GM21723 (cell line): ENCODE measurements around the gene ALKBH8.
"Not testable (repeated sequence)": the region's sequence is repeated elsewhere in the genome, so short reads cannot be mapped to it uniquely, and the experiment has no call there.

Experiments
- ATAC-seq: cut with Tn5 transposase; IDR thresholded peaks from one replicate; pipeline ENCODE4 v1.9.1; 2021; ENCODE audit warnings: mild to moderate bottlenecking, moderate library complexity; ENCODE audit not compliant: unreplicated experiment

ALKBH8 gene

GRCh38 chr11:107565219-107565937 lies at the start of gene ALKBH8:
TSS of gene ALKBH8 (minus strand) at chr11:107565735. CDS start at chr11:107560893, 4,842 bp downstream.
- ATAC-seq = peak; percentile 81

- ATAC-seq = no peak
These were observed 46.9 kb upstream of the ALKBH8 start for GRCh38 chr11:107612445-107612844.

DNA sequence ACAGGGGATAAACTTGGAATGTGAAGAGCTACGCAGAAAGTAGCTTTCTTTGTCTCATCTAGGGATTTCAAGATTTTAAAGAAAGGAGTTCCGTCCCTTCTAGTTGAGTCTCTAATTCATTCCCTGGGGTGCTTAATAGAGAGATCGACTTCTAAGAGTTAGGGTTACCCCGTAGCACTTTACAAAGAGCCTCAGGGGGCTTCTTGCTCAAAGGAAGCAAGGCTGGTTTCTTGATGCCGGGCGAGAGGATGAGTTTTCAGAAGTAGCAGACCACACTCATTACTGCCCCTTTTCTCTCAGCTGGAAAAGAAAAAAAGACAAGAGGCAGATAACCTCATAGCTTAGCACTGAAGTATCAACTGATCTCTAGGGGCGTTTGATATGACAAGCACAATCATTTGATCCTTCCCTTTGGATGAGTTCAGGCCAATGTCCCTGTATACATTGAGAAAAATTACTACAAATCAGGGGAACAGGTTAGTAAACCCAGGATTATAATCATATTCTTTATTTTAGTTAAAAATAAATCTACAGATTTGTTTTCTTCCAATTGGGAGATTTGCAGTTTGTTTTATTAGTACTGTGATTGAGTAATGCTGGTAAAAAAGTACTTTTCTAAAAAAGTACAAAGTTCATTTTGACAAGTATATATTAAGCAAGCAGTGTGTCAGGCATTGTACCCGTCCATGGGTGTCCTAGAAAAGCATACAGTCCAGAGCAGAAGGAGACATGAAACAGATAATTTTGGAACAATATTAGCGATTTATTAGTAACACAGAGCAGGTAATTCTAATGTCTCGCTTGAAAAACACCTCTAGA lies 44.1 kb upstream of the ALKBH8 start:
- ATAC-seq = no peak

- no peak for ATAC-seq
These were observed 43.3 kb upstream of the ALKBH8 start for GRCh38 chr11:107608809-107609208.

GRCh38 chr11:107606141-107606540 lies 40.6 kb upstream of the ALKBH8 start:
- ATAC-seq = no peak

DNA sequence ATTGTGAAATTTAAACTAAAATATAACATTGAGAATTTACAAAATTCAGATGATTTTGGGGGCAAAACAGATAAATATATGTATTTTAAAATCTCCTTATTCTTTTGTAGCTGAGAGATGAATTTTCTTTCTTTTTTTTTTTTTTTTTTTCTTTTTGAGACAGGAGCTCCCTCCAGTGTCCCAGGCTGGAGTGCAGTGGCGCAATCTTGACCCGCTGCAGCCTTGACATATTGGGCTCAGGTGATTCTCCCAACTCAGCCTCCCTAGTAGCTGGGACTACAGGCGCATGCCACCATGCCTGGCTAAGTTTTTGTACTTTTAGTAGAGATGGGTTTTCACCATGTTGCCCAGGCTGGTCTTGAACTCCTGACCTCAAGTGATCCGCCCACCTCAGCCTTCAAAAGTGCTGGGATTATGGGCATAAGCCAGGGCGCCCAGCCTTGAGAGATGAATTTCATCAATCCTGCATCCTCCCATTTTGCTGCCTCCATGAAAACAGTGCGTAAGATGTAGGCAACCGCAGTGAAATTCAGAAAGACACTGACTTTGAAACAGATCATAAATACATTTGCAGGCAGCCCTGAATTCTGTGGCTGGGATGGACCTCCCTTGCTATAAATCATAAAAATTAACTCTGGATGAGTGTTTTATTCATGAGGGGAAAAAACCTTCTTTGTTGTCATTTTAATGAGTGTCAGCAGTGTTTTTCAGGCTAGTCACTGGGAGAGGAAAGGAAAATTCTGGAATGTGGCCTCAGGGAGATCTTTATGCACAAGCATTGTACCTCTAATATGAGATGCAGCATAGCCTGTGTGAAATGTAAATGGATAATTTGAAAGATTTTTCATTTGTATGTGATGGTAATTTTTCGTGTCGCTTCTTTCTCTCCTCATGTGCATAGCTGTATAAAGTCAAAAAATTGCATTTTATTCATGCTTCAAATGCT lies 39.8 kb upstream of the ALKBH8 start:
- no peak for ATAC-seq

DNA sequence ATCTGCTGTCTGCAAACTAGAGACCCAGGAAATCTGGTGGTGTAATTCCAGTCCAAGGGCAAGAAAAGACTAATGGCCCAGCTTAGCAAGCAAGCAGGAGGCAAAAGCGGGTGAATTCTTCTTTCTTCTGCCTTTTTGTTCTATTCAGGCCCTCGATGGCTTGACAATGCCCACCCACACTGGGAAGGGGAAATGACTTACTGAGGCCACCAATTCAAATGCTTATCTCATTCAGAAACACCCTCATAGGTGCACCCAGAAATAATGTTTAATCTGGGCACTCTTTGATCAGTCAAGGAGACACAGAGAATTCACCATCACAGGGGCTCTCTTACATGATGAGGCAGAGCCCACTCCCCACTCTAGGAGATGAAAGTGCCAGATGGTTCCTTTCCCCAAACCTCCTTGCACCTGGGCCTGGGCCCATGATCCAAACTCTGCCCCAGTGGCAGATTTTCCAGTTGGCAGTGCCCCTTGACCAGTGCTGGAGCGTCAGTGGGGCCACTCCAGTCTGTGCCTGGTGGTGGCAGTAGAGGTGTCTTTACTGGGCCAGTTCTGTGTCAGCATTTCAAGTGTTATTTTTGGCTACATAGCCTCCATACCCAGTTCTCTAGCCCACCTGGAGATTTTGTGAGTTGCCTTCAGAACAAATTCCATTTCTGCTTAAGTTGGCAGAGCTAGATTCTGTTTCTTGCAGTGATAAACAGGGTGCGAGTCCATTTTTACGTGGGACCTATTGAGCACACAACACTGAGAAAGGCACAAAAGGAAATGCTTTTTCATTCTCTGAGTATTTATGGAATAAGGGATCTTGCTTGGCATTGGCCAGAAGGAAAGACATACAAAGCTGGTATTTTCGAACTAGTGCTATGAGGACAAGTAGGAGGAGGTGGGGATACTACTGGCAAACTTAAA lies 32.9 kb upstream of the ALKBH8 start:
- peak; percentile 77 for ATAC-seq

DNA sequence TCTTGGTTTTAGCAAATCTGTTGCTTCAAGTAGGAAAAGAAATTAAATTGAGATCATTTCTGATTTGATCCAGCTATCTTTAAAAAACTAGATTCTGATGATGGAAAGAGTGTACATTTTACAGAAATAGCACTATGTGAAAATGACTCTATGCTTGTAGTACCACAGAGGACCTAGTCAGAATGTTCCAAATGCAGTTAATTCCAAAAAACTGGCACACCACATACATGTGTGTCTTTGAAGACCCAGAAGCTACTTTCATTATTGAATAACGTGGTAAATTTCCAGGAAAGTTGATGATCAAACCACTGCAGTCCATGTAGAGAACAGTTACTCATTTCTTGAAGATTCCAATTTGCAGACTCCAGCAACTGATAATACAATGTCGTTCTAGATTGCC lies 29.2 kb upstream of the ALKBH8 start:
- no peak for ATAC-seq

DNA sequence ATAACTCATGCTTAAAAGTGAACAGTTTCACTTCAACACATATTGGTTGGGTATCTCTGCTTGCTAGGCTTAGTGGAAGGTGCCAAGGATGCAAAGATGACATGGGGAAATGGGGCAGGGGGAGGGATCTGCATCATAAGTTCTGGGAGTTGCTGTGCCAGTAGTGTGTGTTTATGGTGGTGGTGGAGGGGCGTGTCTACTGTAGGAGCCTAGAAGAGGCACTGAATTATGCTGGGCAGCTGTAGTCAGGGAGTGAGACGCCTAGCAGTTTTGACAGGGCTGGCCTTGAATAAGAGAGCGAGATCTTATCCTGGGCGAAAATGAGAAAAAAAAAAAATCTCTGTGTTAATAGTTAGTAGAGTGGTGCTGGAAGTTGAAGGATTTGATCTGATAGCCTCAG lies 28.4 kb upstream of the ALKBH8 start:
- ATAC-seq = no peak

DNA sequence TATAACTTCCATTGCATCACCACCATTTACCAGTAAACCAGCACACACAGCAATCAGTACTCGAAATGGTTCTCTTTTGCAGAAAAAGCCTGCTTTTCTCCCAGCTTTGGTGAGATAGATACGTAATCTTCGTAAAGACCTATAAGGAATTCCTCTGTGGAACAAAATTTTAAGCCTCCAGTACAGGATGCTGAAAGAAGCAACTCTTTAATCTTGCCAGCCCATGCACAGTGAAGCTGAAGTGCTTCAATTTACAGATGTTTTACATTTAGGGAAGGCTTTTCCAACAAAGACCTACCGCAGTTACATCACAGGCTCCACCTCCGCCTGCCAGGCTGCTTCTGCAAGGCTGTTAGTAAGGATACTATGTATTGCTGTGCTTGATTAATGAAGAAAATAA lies 27.3 kb upstream of the ALKBH8 start:
- ATAC-seq = no peak

GRCh38 chr11:107592231-107592590 lies 26.7 kb upstream of the ALKBH8 start:
- no peak for ATAC-seq

GRCh38 chr11:107591378-107592230 lies 26.1 kb upstream of the ALKBH8 start:
- peak; percentile 37 for ATAC-seq

DNA sequence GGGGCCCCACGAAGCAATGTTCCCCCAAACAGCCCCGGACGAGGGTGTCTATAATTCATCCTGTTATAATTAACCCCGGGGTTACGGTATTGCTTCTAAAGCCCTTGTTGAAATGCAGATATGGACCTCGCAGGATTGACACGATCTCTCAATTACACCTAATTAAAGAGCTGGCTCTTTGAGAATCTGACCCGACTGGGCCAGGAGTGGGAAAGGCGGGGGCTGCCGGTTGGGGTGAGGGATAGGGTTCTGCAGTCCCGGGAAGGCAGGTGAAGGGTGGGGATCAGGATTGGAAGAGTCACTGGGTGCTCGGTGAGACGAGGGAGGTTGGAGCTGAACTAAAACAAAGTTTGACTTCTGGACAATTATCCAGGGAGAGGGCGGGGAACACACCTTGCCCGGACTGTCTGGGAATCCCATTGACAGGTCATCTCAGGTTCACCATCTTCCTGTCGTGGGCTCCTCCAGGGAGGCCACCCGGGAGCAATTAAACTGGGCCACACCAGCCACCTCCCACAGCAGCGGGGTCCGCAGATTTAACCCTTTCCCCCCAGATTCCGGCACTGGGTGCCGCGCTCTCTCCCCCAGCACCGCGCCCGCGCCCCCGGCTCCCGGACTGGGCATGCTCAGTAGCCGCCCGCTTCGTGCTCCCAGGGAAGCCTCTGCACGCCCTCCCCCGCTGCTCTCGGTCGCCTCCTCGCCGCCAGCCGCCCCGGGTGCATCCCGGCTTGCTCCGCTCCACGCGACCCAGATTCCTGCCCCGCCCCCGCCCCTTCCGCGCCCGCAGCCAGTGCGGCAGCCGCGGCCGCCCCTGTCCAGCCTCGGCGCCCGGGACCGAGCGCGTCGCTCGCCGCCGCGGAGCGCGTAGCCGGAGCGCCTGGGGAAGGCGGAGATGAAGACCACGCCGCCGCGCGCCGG lies 25.2 kb upstream of the ALKBH8 start, which contains the start of gene ELMOD1:
Gene ELMOD1 (plus strand): TSS at position 688 of the 918 bp plus-strand sequence. CDS start 27,043 bp downstream, outside the sequence.
- peak; percentile 66 for ATAC-seq

DNA sequence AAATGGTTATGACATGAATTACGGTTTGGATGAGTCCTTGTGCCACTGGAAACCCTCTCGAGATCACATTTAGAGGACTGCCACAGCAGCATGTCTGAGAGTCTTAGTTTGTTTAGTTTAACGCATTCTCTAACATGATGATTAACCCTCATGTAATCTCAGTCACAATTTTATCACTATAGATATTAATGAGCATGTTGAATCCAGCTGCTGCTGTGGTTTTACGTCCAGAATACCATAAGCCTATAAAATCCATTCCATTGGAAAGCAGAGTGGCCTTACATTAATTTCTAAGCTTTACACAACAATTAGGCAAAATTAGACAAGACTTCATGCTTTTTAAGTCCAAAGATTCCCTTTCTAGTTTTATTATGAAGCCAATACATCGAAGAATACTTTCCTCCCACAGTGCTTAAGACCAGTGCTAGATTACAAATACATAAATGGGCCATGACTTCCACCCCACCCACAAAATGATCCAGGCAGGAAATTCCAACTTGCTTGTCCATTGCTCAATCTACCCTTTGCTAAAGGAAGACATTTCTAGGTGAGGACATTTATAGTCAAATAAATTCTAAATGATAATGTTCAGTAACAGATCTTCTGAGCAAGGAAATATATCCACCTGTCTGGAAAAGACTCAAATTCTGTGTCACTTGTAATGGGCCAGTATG lies 21.9 kb upstream of the ALKBH8 start:
- no peak for ATAC-seq

GRCh38 chr11:107583629-107584195 lies 18.2 kb upstream of the ALKBH8 start:
- no peak for ATAC-seq

DNA sequence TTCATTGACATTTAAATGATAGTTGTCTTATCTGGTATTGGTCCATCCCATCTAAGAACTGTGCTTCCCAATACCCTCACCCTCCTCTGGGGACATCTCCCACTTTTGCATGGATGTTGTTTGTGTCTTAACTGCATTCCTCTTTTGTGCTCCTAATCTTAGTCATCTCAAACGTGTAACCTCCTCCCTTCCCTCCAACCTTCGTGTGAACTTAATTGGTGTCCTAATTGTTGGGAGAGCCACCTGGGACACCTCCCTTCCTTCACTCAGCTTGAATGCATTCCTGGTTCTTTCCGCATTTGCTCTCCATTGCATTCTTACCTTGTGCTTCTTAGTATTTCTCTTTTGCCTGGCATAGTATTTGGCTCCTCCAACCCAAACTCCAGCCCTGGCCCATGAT lies 15.6 kb upstream of the ALKBH8 start:
- ATAC-seq = no peak

DNA sequence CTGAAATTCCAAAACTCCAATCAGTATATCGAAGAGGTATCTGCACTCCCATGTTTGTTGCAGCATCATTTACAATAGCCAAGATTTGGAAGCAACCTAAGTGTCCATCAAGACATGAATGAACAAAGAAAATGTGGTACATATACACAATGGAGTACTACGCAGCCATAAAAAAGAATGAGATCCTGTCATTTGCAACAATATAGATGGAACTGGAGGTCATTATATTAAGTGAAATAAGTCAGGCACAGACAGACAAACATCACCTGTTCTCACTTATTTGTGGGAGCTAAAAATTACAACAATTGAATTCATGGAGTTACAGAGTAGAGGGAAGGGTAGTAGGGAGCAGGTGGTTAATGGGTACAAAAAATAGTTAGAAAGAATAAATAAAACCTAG lies 13.6 kb upstream of the ALKBH8 start:
- not testable (repeated sequence) for ATAC-seq
